Measurements from ENCODE around the gene SEC16A. TPM values are rescaled to one million over a fixed set of nuclear protein-coding genes. Genes with fewer than 3 reads are reported as not detected.

SEC16A gene
- total and polyA plus RNA-seq, 4 donors = 21.7 to 96.1 (median 66.0) TPM

GRCh38 chr9:136394312-136395019 is 88.4 kb downstream of the SEC16A start:
- H3K36me3 ChIP-seq (ENCODE audit: control insufficient read depth in 4 of 4, insufficient read depth in 3 of 4, low read depth in 1 of 4, low read length in 3 of 4) = peaks cover 2 to 41% (median 20%) of the 10 kb centered on the region in 4 donors
- whole genome bisulfite sequencing = 96% methylated on average over 21 of the region's 21 CpGs
- no peak for TF ChIP-seq REST (IDR thresholded peaks at IDR 0.05)
- TF ChIP-seq, protein P1, sequence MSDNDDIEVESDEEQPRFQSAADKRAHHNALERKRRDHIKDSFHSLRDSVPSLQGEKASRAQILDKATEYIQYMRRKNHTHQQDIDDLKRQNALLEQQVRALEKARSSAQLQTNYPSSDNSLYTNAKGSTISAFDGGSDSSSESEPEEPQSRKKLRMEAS (IDR thresholded peaks at IDR 0.05) = no peak
- no peak for TF ChIP-seq EGR1 (IDR thresholded peaks at IDR 0.05; ENCODE audit: low read depth in 2 of 2)
- TF ChIP-seq ZBTB33 (IDR thresholded peaks at IDR 0.05) = no peak
- TF ChIP-seq, protein P2, sequence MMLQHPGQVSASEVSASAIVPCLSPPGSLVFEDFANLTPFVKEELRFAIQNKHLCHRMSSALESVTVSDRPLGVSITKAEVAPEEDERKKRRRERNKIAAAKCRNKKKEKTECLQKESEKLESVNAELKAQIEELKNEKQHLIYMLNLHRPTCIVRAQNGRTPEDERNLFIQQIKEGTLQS (IDR thresholded peaks at IDR 0.05) = no peak
- no peak for TF ChIP-seq NR2F2 (IDR thresholded peaks at IDR 0.05)
- TF ChIP-seq TAF1 (conservative IDR thresholded peaks at IDR 0.05) = no peak
- no peak for TF ChIP-seq YY1 (IDR thresholded peaks at IDR 0.05)
- no peak for TF ChIP-seq RXRA (IDR thresholded peaks at IDR 0.05)
- no peak for TF ChIP-seq HNF4G (IDR thresholded peaks at IDR 0.05)
- TF ChIP-seq FOXA1 (IDR thresholded peaks at IDR 0.05) = no peak
- TF ChIP-seq GABPA (IDR thresholded peaks at IDR 0.05 in 1 of 2, conservative IDR thresholded peaks at IDR 0.05 in 1 of 2) = no peak
- no peak for TF ChIP-seq SP1 (IDR thresholded peaks at IDR 0.05)
- TF ChIP-seq RAD21 (IDR thresholded peaks at IDR 0.05) = no peak
- no peak for TF ChIP-seq HNF4A (conservative IDR thresholded peaks at IDR 0.05)
- TF ChIP-seq, protein P3, sequence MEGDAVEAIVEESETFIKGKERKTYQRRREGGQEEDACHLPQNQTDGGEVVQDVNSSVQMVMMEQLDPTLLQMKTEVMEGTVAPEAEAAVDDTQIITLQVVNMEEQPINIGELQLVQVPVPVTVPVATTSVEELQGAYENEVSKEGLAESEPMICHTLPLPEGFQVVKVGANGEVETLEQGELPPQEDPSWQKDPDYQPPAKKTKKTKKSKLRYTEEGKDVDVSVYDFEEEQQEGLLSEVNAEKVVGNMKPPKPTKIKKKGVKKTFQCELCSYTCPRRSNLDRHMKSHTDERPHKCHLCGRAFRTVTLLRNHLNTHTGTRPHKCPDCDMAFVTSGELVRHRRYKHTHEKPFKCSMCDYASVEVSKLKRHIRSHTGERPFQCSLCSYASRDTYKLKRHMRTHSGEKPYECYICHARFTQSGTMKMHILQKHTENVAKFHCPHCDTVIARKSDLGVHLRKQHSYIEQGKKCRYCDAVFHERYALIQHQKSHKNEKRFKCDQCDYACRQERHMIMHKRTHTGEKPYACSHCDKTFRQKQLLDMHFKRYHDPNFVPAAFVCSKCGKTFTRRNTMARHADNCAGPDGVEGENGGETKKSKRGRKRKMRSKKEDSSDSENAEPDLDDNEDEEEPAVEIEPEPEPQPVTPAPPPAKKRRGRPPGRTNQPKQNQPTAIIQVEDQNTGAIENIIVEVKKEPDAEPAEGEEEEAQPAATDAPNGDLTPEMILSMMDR (IDR thresholded peaks at IDR 0.05; ENCODE audit: low read depth, low read length, missing input control) = no peak
- TF ChIP-seq JUND (IDR thresholded peaks at IDR 0.05) = no peak
- no peak for TF ChIP-seq FOXA2 (IDR thresholded peaks at IDR 0.05)

More at GRCh38 chr9:136394312-136395019, 88.4 kb downstream of the SEC16A start:
- no peak overlapping the region for H3K27ac ChIP-seq (ENCODE audit: low read depth in 1 of 2, low read length in 2 of 2)
- no peak overlapping the region for H3K4me3 ChIP-seq (ENCODE audit: low read depth in 1 of 3, low read length in 3 of 3)
- no peak for DNase-seq (ENCODE audit: low spot score)
- no peak overlapping the region for H3K9ac ChIP-seq (ENCODE audit: low read depth in 1 of 2, low read length in 2 of 2)
- peaks cover 10 to 44% (median 33%) of the 10 kb centered on the region in 4 donors for H3K4me1 ChIP-seq (ENCODE audit: control insufficient read depth in 4 of 4, insufficient read depth in 4 of 4, low read length in 3 of 4)
- H3K9me3 ChIP-seq (ENCODE audit: control insufficient read depth in 4 of 4, low read length in 3 of 4) = no peaks in the 10 kb centered on the region
- no peaks in the 10 kb centered on the region for H3K27me3 ChIP-seq (ENCODE audit: control insufficient read depth in 4 of 4, insufficient read depth in 4 of 4, low read length in 3 of 4)

Data from liver (tissue), 9 donors.